ENCODE results near the gene ALMS1.
A peak's percentile ranks its signal among the peaks of the same experiment; 100 is the strongest.
"Not testable (repeated sequence)": the region's sequence is repeated elsewhere in the genome, so short reads cannot be mapped to it uniquely, and the experiment has no call there.

Gene ALMS1, protein sequence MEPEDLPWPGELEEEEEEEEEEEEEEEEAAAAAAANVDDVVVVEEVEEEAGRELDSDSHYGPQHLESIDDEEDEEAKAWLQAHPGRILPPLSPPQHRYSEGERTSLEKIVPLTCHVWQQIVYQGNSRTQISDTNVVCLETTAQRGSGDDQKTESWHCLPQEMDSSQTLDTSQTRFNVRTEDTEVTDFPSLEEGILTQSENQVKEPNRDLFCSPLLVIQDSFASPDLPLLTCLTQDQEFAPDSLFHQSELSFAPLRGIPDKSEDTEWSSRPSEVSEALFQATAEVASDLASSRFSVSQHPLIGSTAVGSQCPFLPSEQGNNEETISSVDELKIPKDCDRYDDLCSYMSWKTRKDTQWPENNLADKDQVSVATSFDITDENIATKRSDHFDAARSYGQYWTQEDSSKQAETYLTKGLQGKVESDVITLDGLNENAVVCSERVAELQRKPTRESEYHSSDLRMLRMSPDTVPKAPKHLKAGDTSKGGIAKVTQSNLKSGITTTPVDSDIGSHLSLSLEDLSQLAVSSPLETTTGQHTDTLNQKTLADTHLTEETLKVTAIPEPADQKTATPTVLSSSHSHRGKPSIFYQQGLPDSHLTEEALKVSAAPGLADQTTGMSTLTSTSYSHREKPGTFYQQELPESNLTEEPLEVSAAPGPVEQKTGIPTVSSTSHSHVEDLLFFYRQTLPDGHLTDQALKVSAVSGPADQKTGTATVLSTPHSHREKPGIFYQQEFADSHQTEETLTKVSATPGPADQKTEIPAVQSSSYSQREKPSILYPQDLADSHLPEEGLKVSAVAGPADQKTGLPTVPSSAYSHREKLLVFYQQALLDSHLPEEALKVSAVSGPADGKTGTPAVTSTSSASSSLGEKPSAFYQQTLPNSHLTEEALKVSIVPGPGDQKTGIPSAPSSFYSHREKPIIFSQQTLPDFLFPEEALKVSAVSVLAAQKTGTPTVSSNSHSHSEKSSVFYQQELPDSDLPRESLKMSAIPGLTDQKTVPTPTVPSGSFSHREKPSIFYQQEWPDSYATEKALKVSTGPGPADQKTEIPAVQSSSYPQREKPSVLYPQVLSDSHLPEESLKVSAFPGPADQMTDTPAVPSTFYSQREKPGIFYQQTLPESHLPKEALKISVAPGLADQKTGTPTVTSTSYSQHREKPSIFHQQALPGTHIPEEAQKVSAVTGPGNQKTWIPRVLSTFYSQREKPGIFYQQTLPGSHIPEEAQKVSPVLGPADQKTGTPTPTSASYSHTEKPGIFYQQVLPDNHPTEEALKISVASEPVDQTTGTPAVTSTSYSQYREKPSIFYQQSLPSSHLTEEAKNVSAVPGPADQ (N-terminal part only)

DNA sequence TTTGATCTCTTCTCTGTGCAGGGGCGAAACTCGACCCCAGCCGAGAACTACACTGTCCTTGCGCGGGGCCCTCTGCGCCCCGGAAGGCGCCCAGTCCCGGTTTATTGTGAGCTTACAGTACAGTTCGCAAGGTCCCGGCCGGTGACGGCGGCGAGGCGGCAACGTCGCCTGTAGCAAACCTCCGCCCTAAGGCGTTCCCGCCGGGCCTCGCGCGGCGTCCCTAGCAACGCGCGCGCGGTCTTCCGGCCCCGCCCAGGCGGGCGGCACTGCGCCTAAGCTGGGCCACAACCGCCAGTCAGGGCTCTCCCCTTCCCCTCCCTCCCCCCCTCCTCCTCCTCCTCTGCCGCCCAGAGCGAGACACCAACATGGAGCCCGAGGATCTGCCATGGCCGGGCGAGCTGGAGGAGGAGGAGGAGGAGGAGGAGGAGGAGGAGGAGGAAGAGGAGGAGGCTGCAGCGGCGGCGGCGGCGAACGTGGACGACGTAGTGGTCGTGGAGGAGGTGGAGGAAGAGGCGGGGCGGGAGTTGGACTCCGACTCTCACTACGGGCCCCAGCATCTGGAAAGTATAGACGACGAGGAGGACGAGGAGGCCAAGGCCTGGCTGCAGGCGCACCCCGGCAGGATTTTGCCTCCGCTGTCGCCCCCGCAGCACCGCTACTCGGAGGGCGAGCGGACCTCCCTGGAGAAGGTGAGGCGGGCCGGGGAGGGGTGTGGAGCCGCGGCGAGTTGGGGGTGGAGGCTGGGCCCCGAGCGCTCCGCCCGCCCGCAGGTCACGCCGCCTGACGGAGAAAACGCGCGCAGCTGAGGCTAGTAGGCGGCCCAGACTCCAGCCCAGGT is at the start of gene ALMS1:
ALMS1 (plus strand) TSS at position 333 of the 838 bp plus-strand sequence; CDS start at position 366, 33 bp downstream.
- no peaks in the 10 kb centered on the region for H3K27me3 Mint-ChIP-seq
- peak within 1 kb of the TSS; percentile 91 for H3K4me3 Mint-ChIP-seq
- H3K9me3 Mint-ChIP-seq, result no peaks in the 10 kb centered on the region

DNA sequence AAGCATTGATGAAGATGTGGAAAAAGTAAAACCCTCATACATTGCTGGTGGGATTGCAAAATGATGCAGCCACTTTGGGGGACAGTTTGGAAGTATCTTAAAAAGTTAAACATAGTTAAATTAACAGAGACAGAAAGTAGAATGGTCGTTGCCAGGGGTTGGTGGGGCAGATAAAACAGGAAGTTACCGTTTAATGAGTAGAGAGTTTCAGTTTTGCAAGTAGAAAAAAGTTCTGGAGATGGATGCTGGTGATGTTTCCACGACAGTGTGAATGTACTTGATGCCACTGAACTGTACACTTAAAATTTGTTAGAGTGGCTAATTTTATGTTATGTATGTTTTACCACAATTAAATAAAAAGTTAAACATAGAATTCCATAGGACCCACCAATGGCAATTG is 47.8 kb upstream of the ALMS1 start:
- H3K27me3 Mint-ChIP-seq, result peaks cover 4% of the 10 kb centered on the region
- no peak overlapping the region for H3K27ac Mint-ChIP-seq
- ATAC-seq (no peak), DNase-seq (no peak)
- H3K9me3 Mint-ChIP-seq, result peaks cover 17% of the 10 kb centered on the region
- no peak overlapping the region for H3K4me3 Mint-ChIP-seq
- H3K4me1 Mint-ChIP-seq, result peaks cover 3% of the 10 kb centered on the region
- no peaks in the 10 kb centered on the region for H3K36me3 Mint-ChIP-seq (ENCODE audit: low read depth)

More for the DNA sequence above, at the start of gene ALMS1:
- peak; percentile 88 for DNase-seq
- H3K36me3 Mint-ChIP-seq (ENCODE audit: low read depth), result peaks cover 1% of the 10 kb centered on the region
- peak within 1 kb of the TSS; percentile 87 for H3K27ac Mint-ChIP-seq
- peaks cover 26% of the 10 kb centered on the region for H3K4me1 Mint-ChIP-seq
- peak; percentile 94 for ATAC-seq

DNA sequence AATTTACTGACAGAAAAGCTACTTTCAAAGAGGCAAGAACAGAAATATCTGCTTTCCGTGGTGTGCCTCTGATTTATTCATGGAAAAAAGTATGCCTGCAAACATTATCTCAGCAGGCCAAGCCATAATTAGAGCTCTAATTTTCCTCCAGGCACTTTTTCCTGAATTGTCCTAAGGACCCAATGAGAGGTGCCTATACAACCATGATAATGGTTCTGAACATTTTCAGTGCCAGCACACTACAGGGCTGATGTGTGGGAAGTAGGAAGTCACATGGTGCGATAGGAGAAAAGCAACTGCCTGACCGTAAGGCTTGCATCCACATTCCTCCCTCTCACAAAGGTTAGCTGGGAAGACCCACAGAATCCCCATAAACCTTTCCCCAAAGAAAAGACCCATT is 46.4 kb upstream of the ALMS1 start:
- ATAC-seq (no peak), DNase-seq (no peak)
- Mint-ChIP-seq H3K27ac (no peak overlapping the region), H3K36me3 (ENCODE audit: low read depth) (no peaks in the 10 kb centered on the region), H3K27me3 (peaks cover 4% of the 10 kb centered on the region), H3K4me3 (no peak overlapping the region), H3K9me3 (peaks cover 11% of the 10 kb centered on the region), H3K4me1 (peaks cover 3% of the 10 kb centered on the region)

DNA sequence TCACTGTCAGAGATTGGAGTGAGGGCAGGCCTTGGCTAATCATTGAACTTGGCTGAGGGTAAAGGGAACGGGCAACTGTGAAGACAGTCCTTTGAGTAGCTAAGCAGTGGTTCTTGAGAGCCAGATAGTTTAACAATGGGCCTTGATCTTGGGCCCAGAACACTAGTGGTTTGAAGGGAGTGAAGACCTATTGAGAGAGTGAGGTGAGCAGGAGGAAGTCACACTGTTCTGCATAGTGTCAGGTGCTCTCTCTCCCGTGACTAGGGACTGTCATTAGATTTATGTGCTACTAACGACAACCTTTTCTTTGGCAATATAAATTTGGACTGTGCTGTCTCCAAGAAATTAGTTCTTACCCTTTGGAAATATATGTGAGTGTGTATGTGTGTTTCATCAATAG is 44.6 kb upstream of the ALMS1 start:
- ATAC-seq, result no peak
- H3K9me3 Mint-ChIP-seq, result no peaks in the 10 kb centered on the region
- no peak overlapping the region for H3K27ac Mint-ChIP-seq
- H3K27me3 Mint-ChIP-seq, result peaks cover 2% of the 10 kb centered on the region
- H3K36me3 Mint-ChIP-seq (ENCODE audit: low read depth), result no peaks in the 10 kb centered on the region
- DNase-seq, result no peak
- no peak overlapping the region for H3K4me3 Mint-ChIP-seq
- H3K4me1 Mint-ChIP-seq, result peaks cover 3% of the 10 kb centered on the region

DNA sequence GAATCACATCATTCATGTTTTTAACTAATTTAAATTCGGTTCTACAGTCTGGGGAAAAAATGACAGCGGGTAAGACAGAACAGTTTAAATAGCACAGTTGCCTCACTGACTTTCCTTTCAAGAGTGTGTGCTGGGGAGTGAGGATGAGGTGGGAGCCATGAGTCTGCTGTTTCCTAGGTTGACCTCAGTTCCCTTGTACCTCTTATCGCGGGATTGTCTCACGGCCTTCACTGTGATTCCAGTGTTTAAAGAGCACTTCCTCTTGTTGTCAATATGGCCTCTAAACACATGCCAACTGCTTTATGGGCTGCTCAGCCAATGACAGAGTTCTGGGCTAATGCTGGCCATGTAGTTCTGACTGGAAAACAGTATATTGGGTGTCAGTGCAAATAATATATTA is 41.6 kb upstream of the ALMS1 start:
- peaks cover 2% of the 10 kb centered on the region for H3K27me3 Mint-ChIP-seq
- ATAC-seq, result peak; percentile 46
- DNase-seq, result no peak
- H3K9me3 Mint-ChIP-seq, result no peaks in the 10 kb centered on the region
- no peaks in the 10 kb centered on the region for H3K4me1 Mint-ChIP-seq
- H3K36me3 Mint-ChIP-seq (ENCODE audit: low read depth), result no peaks in the 10 kb centered on the region
- no peak overlapping the region for H3K4me3 Mint-ChIP-seq
- H3K27ac Mint-ChIP-seq, result no peak overlapping the region

DNA sequence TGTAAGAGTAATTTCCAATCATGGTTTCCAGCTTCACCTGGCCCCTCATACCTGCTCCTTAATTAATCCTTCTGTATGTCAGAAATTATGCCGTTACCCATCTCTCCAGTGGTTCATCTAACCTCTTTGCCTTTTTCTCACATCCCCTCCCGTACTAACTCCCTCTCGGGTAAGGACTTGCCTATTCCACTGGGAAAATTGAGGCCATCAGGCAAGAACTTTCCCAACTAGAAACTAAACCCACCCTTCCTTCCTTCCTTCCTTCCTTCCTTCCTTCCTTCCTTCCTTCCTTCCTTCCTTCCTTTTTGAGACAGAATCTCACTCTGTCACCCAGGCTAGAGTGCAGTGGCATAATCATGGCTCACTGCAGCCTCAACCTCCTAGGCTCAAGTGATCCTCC is 40.9 kb upstream of the ALMS1 start:
- not testable (repeated sequence) for H3K4me3 Mint-ChIP-seq; H3K27ac Mint-ChIP-seq; H3K36me3 Mint-ChIP-seq (ENCODE audit: low read depth); H3K27me3 Mint-ChIP-seq; H3K4me1 Mint-ChIP-seq; ATAC-seq; DNase-seq; H3K9me3 Mint-ChIP-seq

DNA sequence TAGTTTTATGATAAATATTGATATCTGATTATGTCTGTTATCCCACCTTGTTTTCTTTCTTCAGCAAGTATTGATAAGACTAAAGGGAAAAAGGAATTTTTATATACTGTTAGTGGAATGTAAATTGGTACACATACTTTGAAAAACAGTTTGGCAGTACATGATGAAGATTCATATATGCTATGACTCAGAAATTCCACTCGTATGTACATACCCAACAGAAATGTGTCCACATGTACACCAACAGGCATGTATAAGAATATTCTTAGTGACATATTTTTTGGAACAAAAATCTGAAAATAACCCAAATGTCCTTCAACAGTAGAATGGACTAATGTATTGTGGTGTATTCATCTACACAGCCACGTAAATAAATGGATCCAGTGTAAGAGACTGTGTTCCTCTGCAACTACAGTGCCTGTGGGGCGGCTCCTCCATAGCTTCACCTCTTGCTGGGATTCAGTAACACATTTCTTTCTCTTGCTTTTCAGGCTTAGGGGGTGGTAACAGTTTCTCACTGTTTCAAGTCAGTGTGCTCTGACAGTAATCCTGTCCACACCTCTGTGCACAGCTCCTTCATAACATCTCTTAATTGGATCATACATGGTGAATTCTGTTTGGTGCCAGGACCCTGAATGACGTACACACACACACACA is 35.5 kb upstream of the ALMS1 start:
- Mint-ChIP-seq H3K4me1 (no peaks in the 10 kb centered on the region), H3K9me3 (no peaks in the 10 kb centered on the region), H3K27ac (no peak overlapping the region), H3K36me3 (ENCODE audit: low read depth) (no peaks in the 10 kb centered on the region), H3K27me3 (peaks cover 7% of the 10 kb centered on the region), H3K4me3 (no peak overlapping the region)
- ATAC-seq (no peak), DNase-seq (no peak)

DNA sequence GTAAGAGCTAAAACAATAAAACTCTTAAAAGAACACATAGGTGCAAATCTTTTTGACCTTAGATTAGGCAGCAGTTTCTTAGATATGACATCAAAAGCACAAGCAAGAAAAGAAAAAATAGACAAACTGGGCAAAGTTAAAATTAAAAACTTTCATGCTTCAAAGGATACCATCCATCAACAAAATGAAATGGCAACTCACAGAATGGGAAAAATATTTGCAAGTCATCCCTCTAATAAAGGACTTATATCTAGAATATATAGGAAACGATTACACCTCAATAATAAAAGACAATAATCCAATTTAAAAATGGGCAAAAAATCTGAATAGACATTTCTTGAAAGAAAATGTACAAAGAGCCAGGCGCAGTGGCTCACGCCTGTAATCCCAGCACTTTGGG is 29.5 kb upstream of the ALMS1 start:
- no peak overlapping the region for H3K4me3 Mint-ChIP-seq
- H3K27me3 Mint-ChIP-seq, result peaks cover 9% of the 10 kb centered on the region
- DNase-seq, result no peak
- no peaks in the 10 kb centered on the region for H3K9me3 Mint-ChIP-seq
- no peaks in the 10 kb centered on the region for H3K36me3 Mint-ChIP-seq (ENCODE audit: low read depth)
- H3K27ac Mint-ChIP-seq, result no peak overlapping the region
- no peaks in the 10 kb centered on the region for H3K4me1 Mint-ChIP-seq
- ATAC-seq, result no peak

DNA sequence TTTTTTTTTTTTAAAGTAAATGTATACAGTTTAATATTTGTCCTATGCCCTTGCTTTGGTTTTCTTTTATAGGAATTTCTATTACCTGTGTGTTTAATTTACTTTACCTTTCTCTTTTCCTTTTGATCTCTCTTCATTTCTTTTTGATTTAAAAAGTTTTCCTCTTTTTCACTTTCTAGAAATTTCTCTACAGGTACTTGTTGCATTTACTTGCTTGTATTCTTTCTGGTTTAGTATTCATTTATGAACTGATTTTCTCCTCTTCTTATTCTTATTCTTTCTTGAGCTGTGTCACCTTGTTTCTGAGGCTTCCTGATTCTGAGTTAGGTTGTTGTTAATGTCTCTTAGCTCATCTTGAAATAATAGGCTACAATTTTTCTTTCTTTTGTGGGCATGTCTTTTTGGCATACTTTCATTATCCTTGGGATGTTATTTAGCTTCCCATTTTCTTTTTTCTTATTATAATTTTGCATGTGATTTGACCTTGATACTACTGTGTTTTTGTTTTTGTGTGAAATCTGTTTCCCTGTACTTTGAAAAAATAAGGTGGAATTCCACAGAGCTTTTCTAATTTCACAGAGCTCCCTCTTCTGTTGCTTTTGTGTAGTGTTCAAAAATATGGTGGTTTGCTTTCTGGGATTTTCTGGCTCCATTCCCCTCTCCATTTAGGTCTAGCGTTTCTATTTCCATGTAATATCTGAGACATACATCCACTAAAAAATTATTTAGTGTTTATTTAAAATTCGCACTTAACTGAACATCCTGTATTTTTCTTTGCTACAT is 25.5 kb upstream of the ALMS1 start:
- H3K27ac Mint-ChIP-seq, result no peak overlapping the region
- H3K27me3 Mint-ChIP-seq, result peaks cover 7% of the 10 kb centered on the region
- DNase-seq (no peak), ATAC-seq (no peak)
- H3K4me1 Mint-ChIP-seq, result no peaks in the 10 kb centered on the region
- H3K4me3 Mint-ChIP-seq, result no peak overlapping the region
- H3K36me3 Mint-ChIP-seq (ENCODE audit: low read depth), result no peaks in the 10 kb centered on the region
- no peaks in the 10 kb centered on the region for H3K9me3 Mint-ChIP-seq

DNA sequence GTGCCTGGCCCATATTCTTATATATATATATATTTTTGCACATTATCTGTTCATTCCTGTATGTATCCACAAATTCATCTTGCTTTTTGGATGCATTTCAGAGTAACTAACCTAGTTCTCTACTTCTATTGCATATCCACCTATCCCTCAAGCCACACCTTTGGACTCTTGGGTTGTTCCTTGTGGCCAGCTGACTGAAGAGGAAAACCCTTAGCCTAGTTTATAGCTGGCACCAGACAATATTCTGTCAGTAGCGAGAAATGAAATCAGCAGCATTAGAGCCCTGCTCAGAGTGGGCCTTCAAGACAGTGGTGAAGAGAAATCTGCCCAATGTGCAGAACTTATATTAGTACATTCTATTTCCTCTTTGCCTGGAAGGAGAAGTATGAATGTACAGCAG is 19.6 kb upstream of the ALMS1 start:
- H3K9me3 Mint-ChIP-seq, result no peaks in the 10 kb centered on the region
- no peaks in the 10 kb centered on the region for H3K4me1 Mint-ChIP-seq
- H3K4me3 Mint-ChIP-seq, result no peak overlapping the region
- DNase-seq (no peak), ATAC-seq (no peak)
- H3K36me3 Mint-ChIP-seq (ENCODE audit: low read depth), result no peaks in the 10 kb centered on the region
- H3K27ac Mint-ChIP-seq, result no peak overlapping the region
- peaks cover 5% of the 10 kb centered on the region for H3K27me3 Mint-ChIP-seq

DNA sequence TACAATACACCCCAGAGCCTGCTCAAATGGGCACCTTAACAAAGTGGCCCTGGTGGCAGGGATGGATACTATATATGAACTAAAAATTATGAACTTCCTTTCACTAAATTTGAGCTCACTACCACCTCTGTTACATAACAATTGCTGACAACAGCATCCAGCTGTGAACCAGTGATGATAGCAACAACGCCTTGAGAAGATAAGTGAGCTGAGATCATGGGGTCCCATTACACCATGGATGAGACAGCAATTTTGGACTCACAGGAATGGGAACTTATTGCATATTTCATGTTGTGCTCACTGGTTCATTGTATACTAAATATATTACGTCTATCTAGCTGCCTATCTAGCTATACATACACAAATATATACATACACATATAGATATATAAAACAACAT is 16.9 kb upstream of the ALMS1 start:
- Mint-ChIP-seq H3K27me3 (peaks cover 2% of the 10 kb centered on the region), H3K4me1 (no peaks in the 10 kb centered on the region), H3K9me3 (no peaks in the 10 kb centered on the region), H3K4me3 (no peak overlapping the region), H3K36me3 (ENCODE audit: low read depth) (no peaks in the 10 kb centered on the region), H3K27ac (no peak overlapping the region)
- no peak for ATAC-seq
- no peak for DNase-seq

DNA sequence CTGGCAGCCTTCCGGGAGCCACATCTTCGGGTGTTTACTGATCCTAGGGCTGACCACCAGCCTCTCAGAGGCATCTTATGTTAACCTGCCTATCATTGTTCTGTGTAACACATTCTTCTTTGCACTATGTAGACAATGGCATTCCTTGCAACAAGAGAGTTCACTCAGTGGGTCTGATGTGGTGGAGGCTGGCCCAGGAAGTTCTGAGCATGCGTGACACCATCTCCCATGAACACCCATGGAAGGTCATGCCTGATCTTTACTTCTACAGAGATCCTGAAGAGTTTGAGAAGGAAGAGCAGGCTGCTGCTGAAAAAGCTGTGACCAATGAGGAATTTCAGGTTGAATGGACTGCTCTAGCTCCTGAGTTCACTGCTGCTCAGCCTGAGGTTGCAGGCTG is 15.3 kb upstream of the ALMS1 start:
- H3K4me1 Mint-ChIP-seq, result no peaks in the 10 kb centered on the region
- H3K9me3 Mint-ChIP-seq, result no peaks in the 10 kb centered on the region
- peaks cover 6% of the 10 kb centered on the region for H3K27me3 Mint-ChIP-seq
- ATAC-seq (no peak), DNase-seq (no peak)
- no peak overlapping the region for H3K4me3 Mint-ChIP-seq
- no peak overlapping the region for H3K27ac Mint-ChIP-seq
- H3K36me3 Mint-ChIP-seq (ENCODE audit: low read depth), result no peaks in the 10 kb centered on the region

DNA sequence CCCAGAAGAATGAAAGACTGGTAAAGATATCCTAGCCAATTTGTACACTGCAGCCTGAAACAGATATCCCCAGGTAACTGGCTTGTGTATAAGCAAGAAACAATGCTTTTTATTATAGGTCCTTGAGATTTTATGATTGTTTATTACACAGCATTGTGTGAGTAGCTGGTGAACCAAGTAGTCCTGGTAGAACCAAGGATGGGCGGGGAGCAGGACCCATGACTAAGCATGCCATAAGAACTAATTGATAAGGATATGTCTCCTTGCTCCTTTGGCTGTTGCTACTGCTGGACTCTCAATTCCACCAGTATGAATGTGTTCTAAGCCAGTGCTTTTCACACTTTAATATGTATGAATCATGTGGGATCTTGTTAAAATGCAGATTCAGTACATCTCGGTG is 12.3 kb upstream of the ALMS1 start:
- ATAC-seq (no peak), DNase-seq (no peak)
- Mint-ChIP-seq H3K27ac (no peak overlapping the region), H3K36me3 (ENCODE audit: low read depth) (no peaks in the 10 kb centered on the region), H3K9me3 (no peaks in the 10 kb centered on the region), H3K4me3 (no peak overlapping the region), H3K4me1 (no peaks in the 10 kb centered on the region), H3K27me3 (peaks cover 16% of the 10 kb centered on the region)

All from activated naive CD8-positive, alpha-beta T cell treated with anti-CD3 and anti-CD28 coated beads, Interleukin-2, amount 50 U/mL, for 24 hours (primary cell).